GM19240 (cell line): Measurements from ENCODE around the gene ANXA6.
A peak's percentile ranks its signal among the peaks of the same experiment; 100 is the strongest.

Experiments used
- DNase-seq: peaks from one replicate; pipeline ENCODE4 v3.0.0; 2011; ENCODE audit warnings: low spot score; ENCODE audit not compliant: insufficient read length

The ANXA6 gene

DNA sequence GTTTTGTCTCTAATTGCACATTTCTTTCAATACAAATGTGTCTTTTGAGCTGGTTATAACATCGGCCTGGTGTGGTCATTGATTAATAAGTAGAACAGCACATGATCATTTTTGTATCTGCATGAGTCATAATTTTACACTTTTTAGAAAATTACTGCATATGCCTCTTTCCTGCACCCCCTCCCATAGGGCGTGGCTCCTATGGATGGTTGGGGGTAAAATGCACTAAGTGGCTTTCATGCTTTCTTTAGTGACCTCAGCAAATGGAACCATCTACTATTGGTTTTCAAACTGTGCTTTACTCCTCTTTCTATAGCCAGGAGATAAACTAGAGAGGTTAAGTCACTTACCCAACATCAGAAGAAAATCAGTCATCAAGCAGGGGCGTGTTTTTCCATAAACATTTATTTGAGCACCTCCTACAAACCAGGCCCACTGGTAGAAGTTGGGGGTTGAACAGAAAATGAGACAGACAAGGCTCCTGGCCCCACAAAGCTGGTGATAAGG is 3.8 kb downstream of the ANXA6 start:
- no peak for DNase-seq

- no peak for DNase-seq
Measured at GRCh38 chr5:151153300-151153699, 4.3 kb downstream of the ANXA6 start.

DNA sequence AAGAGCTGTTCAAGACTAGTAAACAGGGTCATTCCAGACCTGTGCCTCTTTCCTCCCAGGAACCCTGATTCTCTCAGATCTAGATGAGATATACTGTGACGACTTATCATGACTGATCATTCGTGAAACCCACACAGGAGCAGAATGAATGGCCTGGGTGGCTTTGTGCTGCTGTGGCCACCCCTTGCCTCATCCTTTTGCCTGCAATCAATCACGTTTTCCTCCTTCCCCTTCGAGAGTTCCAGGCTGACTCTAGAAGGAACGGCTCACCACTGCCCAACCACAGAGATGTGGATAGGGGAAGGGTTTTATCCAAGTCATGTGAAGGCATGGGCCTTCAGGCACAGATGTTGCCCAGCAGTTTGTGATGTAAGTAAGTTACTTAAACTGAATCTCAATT is 5.8 kb downstream of the ANXA6 start:
- DNase-seq = no peak

- DNase-seq = no peak
Measured at GRCh38 chr5:151151263-151151660, 6.3 kb downstream of the ANXA6 start.

GRCh38 chr5:151150471-151151262 is 6.9 kb downstream of the ANXA6 start:
- peak; percentile 44 for DNase-seq

DNA sequence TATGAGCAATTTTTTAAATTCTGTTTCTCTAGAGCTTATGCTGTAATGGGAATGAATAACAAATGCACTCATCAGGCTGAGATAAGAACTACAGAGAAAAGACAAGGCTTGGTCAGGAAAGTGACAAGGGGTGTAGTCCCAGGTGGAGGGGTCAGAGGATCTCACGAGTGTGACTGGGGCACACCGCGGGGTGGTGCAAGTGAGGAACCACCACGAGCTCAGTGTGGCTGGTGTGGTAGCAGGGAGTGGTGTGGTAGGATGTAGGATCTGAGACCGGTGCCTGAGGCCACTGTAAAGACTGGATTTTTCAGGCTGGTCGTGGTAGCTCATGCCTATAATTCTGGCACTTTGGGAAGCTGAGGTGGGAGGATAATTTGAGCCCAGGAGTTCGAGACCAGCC is 9.0 kb downstream of the ANXA6 start:
- DNase-seq = no peak

GRCh38 chr5:151147033-151147432 is 10.5 kb downstream of the ANXA6 start:
- no peak for DNase-seq

- DNase-seq = no peak
Measured at GRCh38 chr5:151146061-151146460, 11.5 kb downstream of the ANXA6 start.

- no peak for DNase-seq
Measured at GRCh38 chr5:151144922-151145321, 12.7 kb downstream of the ANXA6 start.

DNA sequence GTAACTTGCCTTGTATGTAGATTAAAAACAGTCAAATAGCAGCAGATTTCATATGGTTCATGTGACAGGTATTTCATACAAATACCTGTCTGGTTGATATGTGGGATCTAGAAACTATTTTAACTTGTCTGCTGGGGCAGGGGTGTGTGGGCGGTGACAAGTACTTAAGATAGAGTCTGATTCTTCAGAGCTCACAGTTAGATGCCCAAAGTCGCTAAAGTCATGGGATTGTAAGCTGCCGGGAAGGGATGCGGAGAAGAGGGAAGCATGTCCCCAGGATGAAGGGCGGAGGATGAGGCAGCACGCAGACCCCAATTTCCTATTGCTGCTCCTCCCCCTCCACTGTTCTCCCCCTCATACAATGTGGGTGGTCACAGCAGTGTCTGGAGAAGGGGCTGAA is 13.3 kb downstream of the ANXA6 start:
- no peak for DNase-seq

GRCh38 chr5:151143645-151144044 is 13.9 kb downstream of the ANXA6 start:
- no peak for DNase-seq

- DNase-seq = no peak
Measured at GRCh38 chr5:151142933-151143332, 14.6 kb downstream of the ANXA6 start.

GRCh38 chr5:151141535-151141934 is 16.0 kb downstream of the ANXA6 start:
- peak; percentile 64 for DNase-seq

DNA sequence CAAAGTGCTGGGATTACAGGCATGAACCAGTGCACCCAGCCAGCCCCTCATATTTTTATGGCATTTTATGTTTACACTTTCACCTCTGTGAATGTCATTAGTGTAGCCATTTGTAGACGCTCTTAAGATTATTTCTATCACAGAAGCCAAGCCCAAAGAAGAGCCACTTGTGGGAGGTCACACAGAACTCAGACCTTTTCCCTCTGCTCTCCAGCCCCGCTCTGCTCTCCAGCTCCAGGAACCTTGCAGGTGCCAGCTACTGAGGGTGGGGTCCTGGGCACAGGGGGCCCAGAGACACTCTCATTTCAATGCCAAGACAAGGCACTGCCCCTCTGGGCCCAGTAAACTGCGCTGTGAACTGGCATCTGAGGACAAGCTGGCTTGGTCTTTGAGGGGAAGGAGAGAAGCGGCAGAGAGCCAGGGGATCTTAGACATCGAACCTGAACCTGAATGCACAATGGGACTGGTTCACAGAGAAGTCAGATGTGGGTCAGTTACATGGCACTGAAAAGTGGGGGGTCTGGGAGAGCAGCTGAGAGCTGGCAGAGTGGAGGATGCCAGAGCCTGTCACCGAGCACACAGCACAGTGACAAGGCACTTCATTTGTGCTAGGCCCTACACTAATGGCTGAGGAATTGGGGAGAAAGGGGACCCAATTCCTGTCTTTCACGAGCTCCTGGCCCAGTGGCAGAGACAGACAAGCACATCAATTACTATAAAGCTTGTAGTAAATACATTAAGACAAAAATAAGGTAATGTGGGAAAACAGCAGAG is 16.7 kb downstream of the ANXA6 start:
- DNase-seq = no peak

DNA sequence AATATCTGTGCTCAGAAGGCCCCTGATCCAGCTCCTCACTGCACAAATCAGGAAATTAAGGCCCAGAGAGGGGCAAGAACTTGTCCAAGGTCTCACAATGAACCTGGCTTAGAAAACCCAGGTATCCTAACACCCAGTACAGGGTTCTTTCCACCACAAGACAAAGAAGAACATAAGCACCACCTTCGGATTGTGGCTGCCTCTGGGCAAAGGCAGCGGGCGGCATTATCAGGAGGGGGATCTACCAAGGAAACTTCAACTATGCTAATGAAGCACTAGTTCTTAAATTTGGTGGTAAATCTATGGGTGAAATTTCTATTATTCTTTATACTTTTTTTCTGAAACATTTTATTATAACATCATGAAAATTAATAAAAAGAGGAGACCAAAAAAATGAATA is 17.9 kb downstream of the ANXA6 start:
- DNase-seq = no peak

GRCh38 chr5:151139015-151139414 is 18.6 kb downstream of the ANXA6 start:
- no peak for DNase-seq

DNA sequence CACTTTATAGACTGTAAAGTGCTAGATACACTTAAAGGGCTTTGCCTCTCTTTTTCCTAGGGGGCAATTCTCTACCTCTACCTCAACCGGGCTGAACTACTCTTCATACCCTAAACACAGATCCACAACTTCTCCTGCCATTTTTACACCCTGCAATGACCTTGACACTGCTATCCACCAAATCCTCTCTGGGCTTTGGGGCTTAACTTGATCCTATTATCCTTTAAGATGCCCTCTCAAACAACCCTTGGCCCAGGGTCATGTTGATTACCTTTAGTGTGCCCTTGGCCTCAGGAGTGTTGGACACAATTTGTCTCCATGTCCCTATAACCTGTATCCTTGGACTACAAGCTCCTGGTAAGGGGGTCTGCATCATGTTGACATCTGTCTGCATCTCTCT is 19.5 kb downstream of the ANXA6 start:
- DNase-seq = no peak

DNA sequence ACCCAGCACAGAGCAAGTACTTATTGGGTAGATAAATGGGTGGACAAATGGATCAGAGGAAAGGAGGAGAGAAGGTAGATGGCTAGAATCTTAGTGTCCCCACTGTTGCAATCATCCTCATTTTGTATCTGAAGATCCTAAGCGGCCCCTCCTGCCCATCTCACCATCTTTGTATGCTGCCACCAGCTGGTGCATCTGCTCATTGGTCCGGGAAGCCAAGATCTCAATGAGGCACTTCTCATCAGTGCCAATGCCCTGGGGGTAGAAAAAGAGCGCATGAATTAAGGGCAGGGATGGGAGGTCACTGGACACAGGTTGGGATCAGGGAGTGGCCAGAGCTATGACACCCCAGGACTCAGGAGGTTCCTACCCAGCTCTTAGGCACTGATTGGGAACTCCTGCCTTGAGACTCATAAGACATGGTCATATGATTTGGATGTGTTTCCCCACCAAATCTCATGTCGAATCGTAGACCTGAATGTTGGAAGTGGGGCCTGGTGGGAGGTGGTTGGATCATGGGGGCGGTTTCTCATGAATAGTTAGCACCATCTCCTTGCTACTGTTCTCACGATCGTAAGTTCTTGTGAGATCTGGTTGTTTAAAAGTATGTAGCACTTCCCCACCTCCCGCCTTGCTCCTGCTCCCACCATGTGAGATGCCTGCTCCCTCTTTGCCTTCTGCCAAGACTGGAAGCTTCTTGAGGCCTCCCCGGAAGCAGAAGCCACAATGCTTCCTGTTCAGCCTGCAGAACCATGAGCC is 20.3 kb downstream of the ANXA6 start:
- DNase-seq = no peak

DNA sequence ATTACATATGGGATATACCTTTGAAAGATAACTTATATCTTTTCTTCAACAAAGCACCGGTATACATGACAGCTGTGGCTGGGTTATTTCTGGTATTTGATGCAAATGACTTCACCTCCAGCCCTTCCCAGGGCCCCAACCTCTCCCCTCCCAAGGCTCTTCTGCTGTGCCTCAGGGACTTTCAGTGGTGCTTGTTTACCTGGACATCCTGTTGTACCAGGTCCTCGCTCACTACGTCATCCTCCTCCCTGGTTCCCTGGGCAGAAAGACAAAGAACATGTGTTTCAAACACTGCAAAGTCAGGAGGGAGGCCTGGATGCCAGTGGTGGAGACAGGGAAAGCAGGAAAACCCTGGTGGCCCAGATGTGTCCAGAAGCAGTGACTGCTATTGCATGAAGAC is 23.4 kb downstream of the ANXA6 start:
- DNase-seq = no peak

GRCh38 chr5:151132963-151133362 is 24.6 kb downstream of the ANXA6 start:
- DNase-seq = no peak

DNA sequence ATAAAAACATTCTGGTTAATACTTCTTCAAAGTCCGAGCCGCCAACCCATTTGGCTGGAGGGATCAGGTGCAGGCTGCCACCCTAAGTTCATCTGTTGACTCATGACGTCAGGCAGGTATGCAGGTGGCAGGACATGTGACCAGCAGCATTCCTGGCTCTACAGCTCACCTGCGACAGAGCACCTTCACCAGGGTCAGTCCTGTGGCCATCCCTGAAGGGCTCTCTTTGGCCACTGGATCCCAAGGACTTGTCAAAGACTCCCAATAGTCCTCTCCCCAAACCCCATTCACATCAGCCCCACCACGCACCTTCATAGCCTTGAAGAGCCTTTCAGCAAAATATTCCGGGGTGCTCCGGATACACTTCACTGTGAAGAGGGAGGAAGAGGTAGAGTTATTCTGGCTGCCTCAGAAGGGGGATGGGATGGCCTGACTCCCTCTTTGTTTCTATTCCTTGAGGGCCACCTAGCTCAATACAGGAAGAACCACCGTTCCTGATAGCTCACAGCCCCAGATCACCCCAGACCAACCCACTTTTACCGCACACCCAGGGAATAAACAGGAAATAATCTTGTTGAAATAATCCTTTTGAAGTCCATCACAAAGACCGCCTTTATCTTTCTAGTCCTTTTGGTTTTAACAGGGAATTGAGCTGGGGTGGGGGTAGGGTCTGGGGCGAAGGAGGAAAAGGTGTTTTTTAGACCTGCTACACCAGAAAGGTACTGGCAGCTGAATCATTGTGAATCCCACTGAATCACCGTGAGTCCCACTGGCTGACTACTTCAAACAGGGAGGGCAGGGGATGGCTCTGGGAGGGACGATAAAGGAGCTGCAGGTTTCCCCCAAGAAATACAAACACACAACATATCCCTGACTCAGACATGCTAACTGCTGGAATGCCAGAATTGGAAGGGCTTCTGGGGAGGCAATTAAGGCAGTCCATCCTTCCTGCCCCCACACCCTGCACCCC is 26.4 kb downstream of the ANXA6 start:
- no peak for DNase-seq
